HepG2 (cell line): Measurements from ENCODE around the gene DDC. TPM values are rescaled to one million over a fixed set of nuclear protein-coding genes. Genes with fewer than 3 reads are reported as not detected.

ENCODE experiments used
- AGO2 ChIP-seq: fragments of 200-400 bp; formaldehyde crosslinking; optimal IDR thresholded peaks from 2 replicates; pipeline ENCODE3; 2017; ENCODE audit warnings: mild to moderate bottlenecking, low read depth, low read length, moderate library complexity
- DDIT3 ChIP-seq: sonication (generic); formaldehyde crosslinking; IDR thresholded peaks from 2 replicates; pipeline ENCODE4 v1.4.0; 2020; ENCODE audit warnings: mild to moderate bottlenecking, missing genetic modification reagents
- MED8 ChIP-seq: sonication (generic); formaldehyde crosslinking; IDR thresholded peaks from 2 replicates; pipeline ENCODE4 v1.8.1; 2023; ENCODE audit warnings: mild to moderate bottlenecking, missing genetic modification reagents; ENCODE audit not compliant: insufficient replicate concordance
- MEIS2 ChIP-seq: sonication (generic); formaldehyde crosslinking; IDR thresholded peaks from 2 replicates; pipeline ENCODE4 v1.9.0; 2021; ENCODE audit warnings: mild to moderate bottlenecking, missing genetic modification reagents
- NFRKB ChIP-seq: fragments of 450-650 bp; IDR thresholded peaks from 2 replicates; pipeline ENCODE4 v1.6.1; 2017
- NKX3-1 ChIP-seq: sonication (generic); formaldehyde crosslinking; IDR thresholded peaks from 2 replicates; pipeline ENCODE4 v1.5.0; 2020; ENCODE audit warnings: missing genetic modification reagents
- NR0B2 ChIP-seq: sonication (generic); formaldehyde crosslinking; IDR thresholded peaks from 2 replicates; pipeline ENCODE4 v1.4.0; 2020; ENCODE audit warnings: mild to moderate bottlenecking, missing genetic modification reagents
- PAX8 ChIP-seq: sonication (generic); formaldehyde crosslinking; IDR thresholded peaks from 2 replicates; pipeline ENCODE4 v1.8.0; 2022; ENCODE audit warnings: mild to moderate bottlenecking, missing genetic modification reagents, borderline replicate concordance
- PPARG ChIP-seq: conservative IDR thresholded peaks from 2 replicates; pipeline ENCODE4 v1.6.1; 2016; ENCODE audit warnings: missing biosample characterization, missing genetic modification reagents
- SOX13 ChIP-seq, 3 experiments: fragments of 450-650 bp in 1 of 3; sonication (generic) in 1 of 3; formaldehyde crosslinking in 1 of 3; IDR thresholded peaks in 2 of 3; conservative IDR thresholded peaks in 1 of 3; 2 replicates each; pipeline versions ENCODE4 v1.5.0 to v1.6.1; 2016 to 2020; ENCODE audit warnings: antibody characterized with exemption in 1 of 3, mild to moderate bottlenecking in 1 of 3, missing compliant biosample characterization in 1 of 3, missing genetic modification reagents in 1 of 3, moderate library complexity in 1 of 3
- TAF1 ChIP-seq: sonication (generic); formaldehyde crosslinking; IDR thresholded peaks from 2 replicates; pipeline ENCODE4 v1.4.0; 2020; ENCODE audit warnings: missing genetic modification reagents
- TCF7L2 ChIP-seq: IDR thresholded peaks from 2 replicates; pipeline ENCODE4 v1.6.1; 2011; ENCODE audit warnings: mild to moderate bottlenecking, low read depth, low read length, moderate library complexity
- U2AF2 ChIP-seq: fragments of 200-400 bp; formaldehyde crosslinking; IDR thresholded peaks from 2 replicates; pipeline ENCODE4 v1.6.1; 2017; ENCODE audit warnings: low read depth, mild to moderate bottlenecking, low read length
- ZNF329 ChIP-seq: sonication (generic); formaldehyde crosslinking; IDR thresholded peaks from 2 replicates; pipeline ENCODE4 v1.9.0; 2021; ENCODE audit warnings: low read depth, mild to moderate bottlenecking, missing genetic modification reagents
- ZNF44 ChIP-seq: sonication (generic); formaldehyde crosslinking; IDR thresholded peaks from 2 replicates; pipeline ENCODE4 v1.5.1; 2020; ENCODE audit warnings: mild to moderate bottlenecking, missing genetic modification reagents
- ZNF441 ChIP-seq: sonication (generic); formaldehyde crosslinking; IDR thresholded peaks from 2 replicates; pipeline ENCODE4 v1.7.0; 2021; ENCODE audit warnings: missing genetic modification reagents, borderline replicate concordance
- ZNF530 ChIP-seq: sonication (generic); formaldehyde crosslinking; IDR thresholded peaks from 2 replicates; pipeline ENCODE4 v1.5.0; 2020; ENCODE audit warnings: low read depth, mild to moderate bottlenecking, missing genetic modification reagents
- ZNF567 ChIP-seq: sonication (generic); formaldehyde crosslinking; IDR thresholded peaks from 2 replicates; pipeline ENCODE4 v1.8.1; 2023; ENCODE audit warnings: mild to moderate bottlenecking, missing genetic modification reagents, borderline replicate concordance
- ZNF740 ChIP-seq: sonication (generic); formaldehyde crosslinking; IDR thresholded peaks from 2 replicates; pipeline ENCODE4 v1.4.0; 2020; ENCODE audit warnings: missing genetic modification reagents
- ZSCAN20 ChIP-seq: sonication (generic); formaldehyde crosslinking; IDR thresholded peaks from 2 replicates; pipeline ENCODE4 v1.4.0; 2020; ENCODE audit warnings: missing genetic modification reagents, mild to moderate bottlenecking, borderline replicate concordance
- ZSCAN21 ChIP-seq: sonication (generic); formaldehyde crosslinking; IDR thresholded peaks from 2 replicates; pipeline ENCODE4 v1.8.0; 2022; ENCODE audit warnings: mild to moderate bottlenecking, missing genetic modification reagents, moderate library complexity, borderline replicate concordance
- polyA plus RNA-seq, 8 experiments: library from polyadenylated mRNA; depleted of rRNA in 3 of 8; stranded (reverse) in 7 of 8; unstranded in 1 of 8; fragments of >200 nt; fragmentation: Illumina TruSeq in 4 of 8; extraction: Trizol in 4 of 8; gene quantifications; 2 replicates each; pipeline versions ENCODE4 v1.2.1 to v1.2.3, GENCODE V29; 2011 to 2016; ENCODE audit warnings: low read depth in 4 of 8, missing spikeins in 1 of 8, mixed read lengths in 1 of 8; ENCODE audit not compliant: insufficient read depth in 1 of 8
- total RNA-seq, 5 experiments: library from RNA; depleted of rRNA; stranded (reverse); fragments of >200 nt; fragmentation: Illumina TruSeq; extraction: Trizol; gene quantifications; 2 replicates each; pipeline ENCODE4 v1.2.3, GENCODE V29; 2016; ENCODE audit warnings: low read depth in 1 of 5
- TF ChIP-seq, protein P1 (sequence below), 2 experiments: sonication (generic) in 1 of 2; formaldehyde crosslinking in 1 of 2; IDR thresholded peaks; 2 replicates each; pipeline versions ENCODE4 v1.4.0 to v1.6.1; 2016 to 2020; ENCODE audit warnings: borderline replicate concordance in 1 of 2, low read depth in 1 of 2, mild to moderate bottlenecking in 1 of 2, missing genetic modification reagents in 1 of 2

DDC gene
- total and polyA plus RNA-seq, 2 of the 13 experiments (the other 11 are each of a cell fraction or from before 2014, with no cell fraction given), result 11.7 to 93.3 TPM

GRCh38 chr7:50558294-50559053 lies 6.7 kb downstream of the DDC start (continued):
- no peak for TF ChIP-seq PPARG
- TF ChIP-seq AGO2, result no peak
- TF ChIP-seq U2AF2, result no peak
- no peak for TF ChIP-seq MEIS2 (CRISPR knock-in tag)
- TF ChIP-seq ZNF329 (CRISPR knock-in tag), result 0 out of 2 replicates have a peak, but pooled peaks have one; percentile 32
- TF ChIP-seq SOX13 (IDR thresholded peaks at IDR 0.05), result no peak
- TF ChIP-seq SOX13 (CRISPR knock-in tag; conservative IDR thresholded peaks at IDR 0.05 in 1 of 2, IDR thresholded peaks at IDR 0.05 in 1 of 2), result peak in 1 of 2 experiments; percentile 64; a peak in 2 of 4 replicates
- TF ChIP-seq, protein P1, sequence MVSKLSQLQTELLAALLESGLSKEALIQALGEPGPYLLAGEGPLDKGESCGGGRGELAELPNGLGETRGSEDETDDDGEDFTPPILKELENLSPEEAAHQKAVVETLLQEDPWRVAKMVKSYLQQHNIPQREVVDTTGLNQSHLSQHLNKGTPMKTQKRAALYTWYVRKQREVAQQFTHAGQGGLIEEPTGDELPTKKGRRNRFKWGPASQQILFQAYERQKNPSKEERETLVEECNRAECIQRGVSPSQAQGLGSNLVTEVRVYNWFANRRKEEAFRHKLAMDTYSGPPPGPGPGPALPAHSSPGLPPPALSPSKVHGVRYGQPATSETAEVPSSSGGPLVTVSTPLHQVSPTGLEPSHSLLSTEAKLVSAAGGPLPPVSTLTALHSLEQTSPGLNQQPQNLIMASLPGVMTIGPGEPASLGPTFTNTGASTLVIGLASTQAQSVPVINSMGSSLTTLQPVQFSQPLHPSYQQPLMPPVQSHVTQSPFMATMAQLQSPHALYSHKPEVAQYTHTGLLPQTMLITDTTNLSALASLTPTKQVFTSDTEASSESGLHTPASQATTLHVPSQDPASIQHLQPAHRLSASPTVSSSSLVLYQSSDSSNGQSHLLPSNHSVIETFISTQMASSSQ (IDR thresholded peaks at IDR 0.05; ENCODE audit: low read depth), result no peak
- TF ChIP-seq, protein P1 (CRISPR knock-in tag; IDR thresholded peaks at IDR 0.05; ENCODE audit: borderline replicate concordance), result no peak
- no peak for TF ChIP-seq PAX8
- no peak for TF ChIP-seq NKX3-1
- TF ChIP-seq MED8 (CRISPR knock-in tag), result no peak
- 0 out of 2 replicates have a peak, but pooled peaks have one; percentile 16 for TF ChIP-seq NR0B2
- TF ChIP-seq NFRKB, result no peak
- no peak for TF ChIP-seq ZNF44 (CRISPR knock-in tag)
- no peak for TF ChIP-seq ZSCAN21 (CRISPR knock-in tag)
- no peak for TF ChIP-seq DDIT3 (CRISPR knock-in tag)
- no peak for TF ChIP-seq ZNF740 (CRISPR knock-in tag)
- TF ChIP-seq ZSCAN20 (CRISPR knock-in tag), result no peak
- TF ChIP-seq ZNF441 (CRISPR knock-in tag), result no peak
- no peak for TF ChIP-seq TCF7L2
- TF ChIP-seq ZNF530 (CRISPR knock-in tag), result no peak
- TF ChIP-seq TAF1 (CRISPR knock-in tag), result no peak
- no peak for TF ChIP-seq ZNF567 (CRISPR knock-in tag)
